ENCODE measurements around the gene BABAM2. TPM values are rescaled to one million over a fixed set of nuclear protein-coding genes. Genes with fewer than 3 reads are reported as not detected.

Gene BABAM2
- total RNA-seq, 4 donors from 2014 or later = 33.3 to 48.9 (median 37.9) TPM

GRCh38 chr2:28082131-28082530 lies 191.6 kb downstream of the BABAM2 start:
- peaks cover 8 to 22% (median 16%) of the 10 kb centered on the region in 4 donors for H3K4me1 ChIP-seq
- H3K27ac ChIP-seq = no peak overlapping the region
- no peaks in the 10 kb centered on the region for H3K27me3 ChIP-seq
- intact Hi-C loops (cut with DNase I; ENCODE audit: low total_unique reads) (no loop called here), in situ Hi-C loops (cut with MboI; ENCODE audit: low pct_ligation_motif_present in 1 of 4, low pct_unique_long_range_greater_than_20kb in 1 of 4, low sequenced_read_pairs in 3 of 4) (no loop called here)
- DNase-seq = no peak
- no peaks in the 10 kb centered on the region for H3K36me3 ChIP-seq
- WGBS, 2 donors (ENCODE audit: low coverage in 1 of 2) = 96 to 100% methylated on average over 2 of the region's 2 CpGs
- no peak for TF ChIP-seq EP300 (IDR thresholded peaks at IDR 0.05; ENCODE audit: low read depth)
- TF ChIP-seq CTCF (IDR thresholded peaks at IDR 0.05) = no peak
- no peak for TF ChIP-seq POLR2A (IDR thresholded peaks at IDR 0.05)
- no peak for TF ChIP-seq POLR2AphosphoS5 (IDR thresholded peaks at IDR 0.05)
- H3K9me3 ChIP-seq = no peaks in the 10 kb centered on the region
- no peak overlapping the region for H3K4me3 ChIP-seq

- DNase-seq = no peak
- no peaks in the 10 kb centered on the region for H3K27me3 ChIP-seq
- H3K9me3 ChIP-seq = no peaks in the 10 kb centered on the region
- TF ChIP-seq EP300 (IDR thresholded peaks at IDR 0.05; ENCODE audit: low read depth) = no peak
- TF ChIP-seq POLR2A (IDR thresholded peaks at IDR 0.05) = no peak
- no peak for TF ChIP-seq CTCF (IDR thresholded peaks at IDR 0.05)
- TF ChIP-seq POLR2AphosphoS5 (IDR thresholded peaks at IDR 0.05) = no peak
- intact Hi-C loops (cut with DNase I; ENCODE audit: low total_unique reads) = no loop called here
- in situ Hi-C loops (cut with MboI; ENCODE audit: low pct_ligation_motif_present in 1 of 4, low pct_unique_long_range_greater_than_20kb in 1 of 4, low sequenced_read_pairs in 3 of 4) = no loop called here
- peaks cover 8 to 22% (median 16%) of the 10 kb centered on the region in 4 donors for H3K4me1 ChIP-seq
- 92 to 94% methylated on average over 3 of the region's 3 CpGs for WGBS, 2 donors (ENCODE audit: low coverage in 1 of 2)
- H3K36me3 ChIP-seq = no peaks in the 10 kb centered on the region
- no peak overlapping the region for H3K4me3 ChIP-seq
- no peak overlapping the region for H3K27ac ChIP-seq
These were observed 192.9 kb downstream of the BABAM2 start for GRCh38 chr2:28083476-28083875.

- intact Hi-C loops (cut with DNase I; ENCODE audit: low total_unique reads) (no loop called here), in situ Hi-C loops (cut with MboI; ENCODE audit: low pct_ligation_motif_present in 1 of 4, low pct_unique_long_range_greater_than_20kb in 1 of 4, low sequenced_read_pairs in 3 of 4) (no loop called here)
- peaks cover 8 to 27% (median 16%) of the 10 kb centered on the region in 4 donors for H3K4me1 ChIP-seq
- peak overlapping the region in 1 of 4 donors; percentile 6 for H3K27ac ChIP-seq
- TF ChIP-seq POLR2A (IDR thresholded peaks at IDR 0.05) = no peak
- no peak for TF ChIP-seq EP300 (IDR thresholded peaks at IDR 0.05; ENCODE audit: low read depth)
- no peak for TF ChIP-seq POLR2AphosphoS5 (IDR thresholded peaks at IDR 0.05)
- TF ChIP-seq CTCF (IDR thresholded peaks at IDR 0.05) = no peak
- no peaks in the 10 kb centered on the region for H3K27me3 ChIP-seq
- H3K36me3 ChIP-seq = no peaks in the 10 kb centered on the region
- no peak overlapping the region for H3K4me3 ChIP-seq
- no peaks in the 10 kb centered on the region for H3K9me3 ChIP-seq
- DNase-seq = no peak
- WGBS, 2 donors (ENCODE audit: low coverage in 1 of 2) = 14 to 41% methylated on average over 2 to 4 of the region's 4 CpGs
These were observed 194.0 kb downstream of the BABAM2 start for GRCh38 chr2:28084564-28084963.

GRCh38 chr2:28085201-28085600 lies 194.7 kb downstream of the BABAM2 start:
- Histone ChIP-seq H3K27me3 (no peaks in the 10 kb centered on the region), H3K4me1 (peaks cover 6 to 24% (median 15%) of the 10 kb centered on the region in 4 donors), H3K9me3 (no peaks in the 10 kb centered on the region), H3K27ac (no peak overlapping the region), H3K36me3 (no peaks in the 10 kb centered on the region), H3K4me3 (no peak overlapping the region)
- TF ChIP-seq EP300 (IDR thresholded peaks at IDR 0.05; ENCODE audit: low read depth) (no peak), CTCF (IDR thresholded peaks at IDR 0.05) (no peak), POLR2A (IDR thresholded peaks at IDR 0.05) (no peak), POLR2AphosphoS5 (IDR thresholded peaks at IDR 0.05) (no peak)
- intact Hi-C loops (cut with DNase I; ENCODE audit: low total_unique reads) = no loop called here
- WGBS, 2 donors (ENCODE audit: low coverage in 1 of 2) = 85 to 88% methylated on average over 2 of the region's 2 CpGs
- DNase-seq = no peak
- in situ Hi-C loops (cut with MboI; ENCODE audit: low pct_ligation_motif_present in 1 of 4, low pct_unique_long_range_greater_than_20kb in 1 of 4, low sequenced_read_pairs in 3 of 4) = no loop called here

Data from transverse colon (tissue), 4 donors.